ENCODE measurements around the gene GLYATL1.
"Not testable (repeated sequence)": the region's sequence is repeated elsewhere in the genome, so short reads cannot be mapped to it uniquely, and the experiment has no call there.

The GLYATL1 gene

DNA sequence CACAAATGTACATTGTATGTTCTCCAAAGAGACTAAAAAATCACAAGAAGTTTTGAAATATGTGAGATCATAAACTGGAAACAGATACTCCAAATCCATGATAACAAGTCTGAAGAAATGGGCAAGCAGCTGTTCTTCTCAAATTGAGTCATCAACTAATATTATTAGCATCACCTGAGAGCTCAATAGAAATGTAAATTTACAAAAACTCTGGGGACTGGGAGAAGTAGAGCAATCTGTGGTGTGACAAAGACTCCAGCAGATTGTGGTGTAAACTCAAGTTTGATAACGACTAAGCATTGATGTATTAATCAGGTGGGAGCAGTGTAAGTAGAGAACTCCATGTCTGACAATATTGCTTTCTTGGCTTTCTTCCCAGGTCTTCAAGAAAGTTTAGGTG is 53.2 kb downstream of the GLYATL1 start:
- DNase-seq (ENCODE audit: low spot score) = no peak
- no peak overlapping the region for H3K27ac Mint-ChIP-seq
- H3K9me3 Mint-ChIP-seq = no peaks in the 10 kb centered on the region
- no peaks in the 10 kb centered on the region for H3K4me1 Mint-ChIP-seq (ENCODE audit: low read depth)
- H3K27me3 Mint-ChIP-seq (ENCODE audit: low read depth) = no peaks in the 10 kb centered on the region
- no peaks in the 10 kb centered on the region for H3K36me3 Mint-ChIP-seq (ENCODE audit: low read depth)
- no peak overlapping the region for H3K4me3 Mint-ChIP-seq

DNA sequence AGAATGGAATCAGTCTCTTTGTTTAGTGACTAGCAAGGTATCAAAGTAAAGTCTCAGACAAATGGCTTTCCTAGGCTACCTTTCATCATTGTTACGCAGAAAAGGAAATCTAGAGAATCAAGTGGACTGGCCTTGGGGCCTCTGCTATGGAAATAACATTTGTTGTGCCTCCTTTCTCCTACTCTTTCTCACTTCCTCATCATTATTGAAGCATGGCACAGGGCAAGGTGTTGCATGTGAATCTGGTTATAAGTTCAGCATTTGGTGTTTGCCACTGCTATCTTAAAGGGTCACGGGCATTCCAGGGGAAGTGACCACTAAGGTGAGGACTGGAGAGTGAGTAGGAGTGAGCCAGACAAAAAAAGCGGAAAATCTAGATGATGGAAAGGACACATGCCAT is 54.9 kb downstream of the GLYATL1 start:
- no peak overlapping the region for H3K27ac Mint-ChIP-seq
- H3K36me3 Mint-ChIP-seq (ENCODE audit: low read depth) = no peaks in the 10 kb centered on the region
- H3K9me3 Mint-ChIP-seq = no peaks in the 10 kb centered on the region
- no peak for DNase-seq (ENCODE audit: low spot score)
- H3K4me3 Mint-ChIP-seq = no peak overlapping the region
- no peaks in the 10 kb centered on the region for H3K27me3 Mint-ChIP-seq (ENCODE audit: low read depth)
- H3K4me1 Mint-ChIP-seq (ENCODE audit: low read depth) = no peaks in the 10 kb centered on the region

DNA sequence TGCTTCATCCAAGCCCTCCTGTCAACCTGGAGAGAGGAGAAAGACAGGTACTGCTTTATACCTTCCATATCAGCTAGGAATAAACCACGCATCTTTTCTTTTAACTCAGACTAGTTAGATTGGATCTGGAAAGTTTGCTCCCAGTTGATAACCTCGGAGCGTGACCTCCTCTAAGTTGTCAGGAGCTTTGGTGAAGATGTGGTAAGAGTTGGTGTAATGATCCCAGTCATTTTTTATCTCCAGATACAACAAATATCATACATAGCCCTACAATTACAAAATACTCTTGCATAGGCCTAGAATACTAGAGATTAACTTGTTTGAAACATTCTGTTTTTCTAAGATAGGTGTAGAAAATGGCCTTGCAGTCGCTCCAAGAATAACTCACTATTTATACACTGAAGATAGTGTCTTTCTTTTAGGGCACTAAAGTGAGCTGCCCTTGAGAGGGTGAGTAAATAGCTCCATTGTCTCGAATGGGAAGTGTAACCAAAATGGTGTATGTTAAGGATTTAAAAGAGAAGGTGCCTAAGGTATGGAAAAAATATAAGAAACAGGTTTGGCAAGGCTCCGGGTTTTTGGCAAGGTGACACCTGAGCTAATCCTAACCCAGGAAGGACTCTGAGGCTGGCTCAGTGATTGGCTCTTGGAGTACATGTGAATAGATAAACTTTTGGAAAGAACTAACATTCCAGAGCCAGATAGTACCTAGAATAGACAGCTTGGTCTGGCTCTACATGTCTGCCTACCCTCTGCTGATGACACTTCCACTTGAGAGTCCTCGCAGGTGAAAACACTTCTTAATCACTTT is 59.4 kb downstream of the GLYATL1 start:
- H3K4me3 Mint-ChIP-seq = no peak overlapping the region
- no peaks in the 10 kb centered on the region for H3K9me3 Mint-ChIP-seq
- H3K4me1 Mint-ChIP-seq (ENCODE audit: low read depth) = no peaks in the 10 kb centered on the region
- no peaks in the 10 kb centered on the region for H3K27me3 Mint-ChIP-seq (ENCODE audit: low read depth)
- no peak for DNase-seq (ENCODE audit: low spot score)
- H3K36me3 Mint-ChIP-seq (ENCODE audit: low read depth) = no peaks in the 10 kb centered on the region
- no peak overlapping the region for H3K27ac Mint-ChIP-seq

DNA sequence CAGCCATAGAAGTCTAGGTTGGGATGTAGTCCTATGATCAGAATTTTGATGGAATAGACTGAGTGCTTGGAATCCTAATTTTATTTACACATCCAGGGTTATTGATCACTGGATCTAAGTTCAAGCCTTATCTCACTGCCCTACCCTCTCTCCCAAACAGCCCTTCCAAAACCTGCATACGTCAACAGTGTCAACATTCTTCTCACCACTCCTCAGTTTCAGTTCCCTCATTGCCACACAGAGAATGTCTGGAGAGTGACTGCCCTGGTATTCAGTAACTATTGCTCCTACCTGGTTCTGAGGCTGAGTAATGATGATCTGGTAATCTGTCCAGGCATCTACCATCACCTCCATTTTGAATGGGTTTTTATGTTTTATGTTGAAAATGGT is 60.0 kb downstream of the GLYATL1 start:
- Mint-ChIP-seq H3K4me3 (no peak overlapping the region), H3K27me3 (ENCODE audit: low read depth) (no peaks in the 10 kb centered on the region), H3K4me1 (ENCODE audit: low read depth) (no peaks in the 10 kb centered on the region), H3K9me3 (no peaks in the 10 kb centered on the region), H3K27ac (no peak overlapping the region), H3K36me3 (ENCODE audit: low read depth) (no peaks in the 10 kb centered on the region)
- DNase-seq (ENCODE audit: low spot score) = no peak

DNA sequence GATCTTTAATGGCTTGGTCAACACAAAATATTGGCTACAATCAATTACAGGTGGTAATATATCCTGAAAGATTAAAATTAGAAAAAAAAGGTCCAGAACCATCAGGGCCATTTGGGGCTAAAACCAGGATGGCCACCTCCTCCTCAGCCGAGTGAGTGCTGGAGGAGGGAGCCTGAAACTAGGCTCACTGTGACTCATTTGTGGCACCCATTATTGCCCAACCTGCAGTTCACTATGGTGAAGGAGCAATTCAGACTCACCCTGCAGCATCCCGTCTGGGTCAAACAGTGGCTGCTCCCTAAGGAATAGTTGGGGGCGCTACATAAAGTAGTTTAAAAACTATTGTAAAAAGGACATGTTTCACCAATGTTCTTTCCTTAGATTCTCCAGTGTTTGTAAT is 60.7 kb downstream of the GLYATL1 start:
- Mint-ChIP-seq H3K9me3 (no peaks in the 10 kb centered on the region), H3K4me3 (no peak overlapping the region), H3K27ac (no peak overlapping the region), H3K4me1 (ENCODE audit: low read depth) (no peaks in the 10 kb centered on the region), H3K36me3 (ENCODE audit: low read depth) (no peaks in the 10 kb centered on the region), H3K27me3 (ENCODE audit: low read depth) (no peaks in the 10 kb centered on the region)
- DNase-seq (ENCODE audit: low spot score) = no peak

DNA sequence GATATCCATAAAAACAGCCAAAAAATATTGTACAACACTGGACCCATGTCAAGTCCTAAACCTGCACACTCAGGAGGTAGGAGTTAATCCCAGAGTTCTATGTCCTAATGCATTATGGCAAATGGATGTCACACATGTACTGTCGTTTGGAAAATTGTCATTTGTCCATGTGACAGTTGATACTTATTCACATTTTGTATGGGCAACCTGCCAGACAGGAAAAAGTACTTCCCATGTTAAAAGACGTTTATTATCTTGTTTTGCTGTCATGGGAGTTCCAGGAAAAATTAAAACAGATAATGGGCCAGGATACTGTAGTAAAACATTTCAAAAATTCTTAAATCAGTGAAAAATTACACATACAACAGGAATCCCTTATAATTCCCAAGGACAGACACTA is 62.7 kb downstream of the GLYATL1 start:
- not testable (repeated sequence) for H3K36me3 Mint-ChIP-seq (ENCODE audit: low read depth); H3K9me3 Mint-ChIP-seq; H3K27me3 Mint-ChIP-seq (ENCODE audit: low read depth); H3K27ac Mint-ChIP-seq; H3K4me3 Mint-ChIP-seq; DNase-seq (ENCODE audit: low spot score); H3K4me1 Mint-ChIP-seq (ENCODE audit: low read depth)
